Keratinocyte (primary cell): Measurements from ENCODE around the gene HNRNPLL. TPM values are rescaled to one million over a fixed set of nuclear protein-coding genes. Genes with fewer than 3 reads are reported as not detected.
A peak's percentile ranks its signal among the peaks of the same experiment; 100 is the strongest.

Source experiments
- DNase-seq: peaks from one replicate; pipeline ENCODE4 v3.0.0-alpha.2; 2011; ENCODE audit warnings: low read depth, missing footprints, low spot score
- FAIRE-seq: peaks from 2 replicates; lab custom pipeline; 2011; peaks lifted over from hg19 to GRCh38; lab: Jason Lieb, UNC
- H2AFZ ChIP-seq: 2 replicates; pipeline ENCODE4 v1.6.0; 2012; ENCODE audit warnings: low read length, control low read depth, inconsistent platforms; ENCODE audit not compliant: control insufficient read depth
- H3K27ac ChIP-seq: 2 replicates; pipeline ENCODE4 v1.5.1; 2011; ENCODE audit warnings: low read length; ENCODE audit not compliant: control insufficient read depth, insufficient read depth
- H3K27me3 ChIP-seq: 3 replicates; pipeline ENCODE4 v1.6.0; 2011; ENCODE audit warnings: low read length; ENCODE audit not compliant: control insufficient read depth, insufficient read depth; ENCODE audit errors: extremely low read depth
- H3K36me3 ChIP-seq, 2 experiments: 2 replicates in 1 of 2; 3 replicates in 1 of 2; pipeline ENCODE4 v1.5.1; 2011; ENCODE audit warnings: low read length in 2 of 2, mild to moderate bottlenecking in 1 of 2; ENCODE audit not compliant: control insufficient read depth in 2 of 2, insufficient read depth in 2 of 2; ENCODE audit errors: extremely low read depth in 1 of 2
- H3K4me1 ChIP-seq: 3 replicates; pipeline ENCODE4 v1.5.1; 2011; ENCODE audit warnings: low read length; ENCODE audit not compliant: control insufficient read depth, insufficient read depth; ENCODE audit errors: extremely low read depth
- H3K4me2 ChIP-seq: 3 replicates; pipeline ENCODE4 v1.6.0; 2011; ENCODE audit warnings: low read depth, low read length; ENCODE audit not compliant: control insufficient read depth, insufficient read depth; ENCODE audit errors: extremely low read depth
- H3K4me3 ChIP-seq, 3 experiments: fragments of 200-600 bp in 1 of 3; sonication (generic) in 1 of 3; 2 replicates in 2 of 3; 3 replicates in 1 of 3; pipeline ENCODE4 v1.5.1; 2011 to 2016; ENCODE audit warnings: low read length in 3 of 3, mild to moderate bottlenecking in 3 of 3, control low read depth in 2 of 3, inconsistent platforms in 1 of 3, low read depth in 1 of 3, mixed read lengths in 1 of 3, mixed run types in 1 of 3, moderate library complexity in 1 of 3; ENCODE audit not compliant: control insufficient read depth in 2 of 3, insufficient read depth in 2 of 3; ENCODE audit errors: extremely low read depth in 1 of 3
- H3K79me2 ChIP-seq: 2 replicates; pipeline ENCODE4 v1.6.0; 2012; ENCODE audit warnings: low read length; ENCODE audit not compliant: control insufficient read depth, insufficient read depth
- H3K9ac ChIP-seq: 3 replicates; pipeline ENCODE4 v1.6.0; 2011; ENCODE audit warnings: low read length; ENCODE audit not compliant: control insufficient read depth, insufficient read depth; ENCODE audit errors: extremely low read depth
- H3K9me1 ChIP-seq: 3 replicates; pipeline ENCODE4 v1.6.0; 2011; ENCODE audit warnings: low read length; ENCODE audit not compliant: control insufficient read depth, insufficient read depth; ENCODE audit errors: extremely low read depth
- H3K9me3 ChIP-seq: 2 replicates; pipeline ENCODE4 v1.5.1; 2012; ENCODE audit warnings: low read depth, low read length; ENCODE audit not compliant: control insufficient read depth
- H4K20me1 ChIP-seq: 3 replicates; pipeline ENCODE4 v1.6.0; 2011; ENCODE audit warnings: low read length; ENCODE audit not compliant: control insufficient read depth, insufficient read depth; ENCODE audit errors: extremely low read depth
- CTCF ChIP-seq, 3 experiments: IDR thresholded peaks in 1 of 3; conservative IDR thresholded peaks in 1 of 3; optimal IDR thresholded peaks in 1 of 3; 2 replicates in 2 of 3; 3 replicates in 1 of 3; pipeline versions ENCODE3 to v1.5.1; 2011; ENCODE audit warnings: low read length in 3 of 3, mild to moderate bottlenecking in 3 of 3, moderate library complexity in 2 of 3, control low read depth in 1 of 3, inconsistent platforms in 1 of 3; ENCODE audit not compliant: insufficient read depth in 2 of 3; ENCODE audit errors: extremely low read depth in 1 of 3
- EZH2 ChIP-seq: IDR thresholded peaks from one replicate; pipeline ENCODE4 v1.6.1; 2012; ENCODE audit warnings: inconsistent platforms, mild to moderate bottlenecking, low read length, moderate library complexity
- dilution Hi-C: fragments of 300-500 bp; cut with MboI; formaldehyde crosslinking; loops from one replicate; pipeline ENCODE4 v1.7.0; 2020; ENCODE audit warnings: low sequenced_read_pairs; ENCODE audit not compliant: extremely low pct_ligation_motif_present
- polyA plus RNA-seq, 5 experiments: library from polyadenylated mRNA; depleted of rRNA in 3 of 5; stranded (reverse) in 3 of 5; stranded (forward) in 1 of 5; unstranded in 1 of 5; fragments of >200 nt; gene quantifications; 1 replicate in 1 of 5; 2 replicates in 3 of 5; 3 replicates in 1 of 5; pipeline versions ENCODE4 v1.2.1 to v1.2.3, GENCODE V29; 2011 to 2012; ENCODE audit warnings: missing spikeins in 2 of 5, low read depth in 1 of 5, low replicate concordance in 1 of 5

Gene HNRNPLL
- polyA plus RNA-seq, 1 donor (not counting 4 experiments of a cell fraction or from before 2014, with no cell fraction given), result 53.8 TPM

- Histone ChIP-seq H3K9me3 (no peaks in the 10 kb centered on the region), H3K9ac (no peak overlapping the region), H3K79me2 (peaks cover 78% of the 10 kb centered on the region), H2AFZ (no peak overlapping the region), H3K36me3 (peaks cover 0 to 2% of the 10 kb centered on the region in 2 experiments), H3K4me1 (peaks cover 23% of the 10 kb centered on the region), H3K4me2 (peak overlapping the region; percentile 95), H3K27ac (no peak overlapping the region), H3K4me3 (no peak overlapping the region), H4K20me1 (no peaks in the 10 kb centered on the region), H3K27me3 (no peaks in the 10 kb centered on the region), H3K9me1 (no peaks in the 10 kb centered on the region)
- DNase-seq, result no peak
- TF ChIP-seq CTCF (optimal IDR thresholded peaks at IDR 0.05 in 1 of 3, IDR thresholded peaks at IDR 0.05 in 1 of 3, conservative IDR thresholded peaks at IDR 0.05 in 1 of 3; ENCODE audit: extremely low read depth in 1 of 3, insufficient read depth in 2 of 3, low read length in 3 of 3) (no peak), EZH2 (no peak)
- no peak for FAIRE-seq
- dilution Hi-C loops, result no loop called here
Observed at GRCh38 chr2:38598991-38599295, 3.8 kb downstream of the HNRNPLL start.

- DNase-seq (no peak), FAIRE-seq (no peak)
- H3K4me2 ChIP-seq, result no peak overlapping the region
- peaks cover 2% of the 10 kb centered on the region for H4K20me1 ChIP-seq
- peaks cover 83% of the 10 kb centered on the region for H3K79me2 ChIP-seq
- H3K9ac ChIP-seq, result no peak overlapping the region
- H3K9me3 ChIP-seq, result no peaks in the 10 kb centered on the region
- H3K27ac ChIP-seq, result no peak overlapping the region
- no peak overlapping the region for H2AFZ ChIP-seq
- H3K27me3 ChIP-seq, result no peaks in the 10 kb centered on the region
- no peaks in the 10 kb centered on the region for H3K9me1 ChIP-seq
- peaks cover 21% of the 10 kb centered on the region for H3K4me1 ChIP-seq
- TF ChIP-seq EZH2, result no peak
- TF ChIP-seq CTCF (optimal IDR thresholded peaks at IDR 0.05 in 1 of 3, IDR thresholded peaks at IDR 0.05 in 1 of 3, conservative IDR thresholded peaks at IDR 0.05 in 1 of 3; ENCODE audit: extremely low read depth in 1 of 3, insufficient read depth in 2 of 3, low read length in 3 of 3), result no peak
- dilution Hi-C loops, result no loop called here
- H3K36me3 ChIP-seq, result peaks cover 0 to 2% of the 10 kb centered on the region in 2 experiments
- no peak overlapping the region for H3K4me3 ChIP-seq
Observed at GRCh38 chr2:38598200-38598990, 4.3 kb downstream of the HNRNPLL start.
